Smooth muscle cell (in vitro differentiated cells): Measurements from ENCODE around the gene SPSB1. TPM values are rescaled to one million over a fixed set of nuclear protein-coding genes. Genes with fewer than 3 reads are reported as not detected.

Experiments used
- DNase-seq: peaks from one replicate; lab custom pipeline; 2025; ENCODE audit not compliant: unreplicated experiment; lab: John Stamatoyannopoulos, UW
- H2AFZ ChIP-seq: fragments of 200-600 bp; sonication (generic); 2 replicates; pipeline ENCODE4 v1.6.0; 2016; ENCODE audit warnings: antibody characterized with exemption, low read depth, mild to moderate bottlenecking
- H3F3A ChIP-seq: fragments of 200-600 bp; sonication (generic); 2 replicates; pipeline ENCODE4 v1.6.0; 2017; ENCODE audit warnings: antibody characterized with exemption, low read depth
- H3K27ac ChIP-seq: fragments of 200-600 bp; sonication (generic); 2 replicates; pipeline ENCODE4 v1.5.1; 2016; ENCODE audit warnings: low read depth, mild to moderate bottlenecking
- H3K27me3 ChIP-seq: fragments of 200-600 bp; sonication (generic); 2 replicates; pipeline ENCODE4 v1.6.1; 2016; ENCODE audit warnings: low read depth, mild to moderate bottlenecking
- H3K36me3 ChIP-seq: fragments of 200-600 bp; sonication (generic); 2 replicates; pipeline ENCODE4 v1.5.1; 2016; ENCODE audit warnings: low read depth
- H3K4me1 ChIP-seq: fragments of 200-600 bp; sonication (generic); 2 replicates; pipeline ENCODE4 v1.5.1; 2016; ENCODE audit warnings: low read depth
- H3K4me2 ChIP-seq: fragments of 200-600 bp; sonication (generic); 2 replicates; pipeline ENCODE4 v1.6.0; 2016; ENCODE audit warnings: mild to moderate bottlenecking
- H3K4me3 ChIP-seq: fragments of 200-600 bp; sonication (generic); 2 replicates; pipeline ENCODE4 v1.5.1; 2016; ENCODE audit warnings: mild to moderate bottlenecking
- H3K79me2 ChIP-seq: fragments of 200-600 bp; sonication (generic); 2 replicates; pipeline ENCODE4 v1.6.0; 2016; ENCODE audit warnings: low read depth, mild to moderate bottlenecking
- H3K9ac ChIP-seq: fragments of 200-600 bp; sonication (generic); 2 replicates; pipeline ENCODE4 v1.6.0; 2016; ENCODE audit warnings: low read depth
- H3K9me3 ChIP-seq: fragments of 200-600 bp; sonication (generic); replicated peaks from 2 replicates; pipeline ENCODE4 v1.5.1; 2016; ENCODE audit warnings: low read depth
- H4K20me1 ChIP-seq: fragments of 200-600 bp; sonication (generic); 2 replicates; pipeline ENCODE4 v1.6.0; 2016; ENCODE audit warnings: low read depth
- WGBS: methylation state at CpG from one replicate; pipeline ENCODE4 v1.1.7; 2016; ENCODE audit warnings: low lambda C conversion rate; 5-methylcytosine and 5-hydroxymethylcytosine counted together
- polyA plus RNA-seq: library from polyadenylated mRNA; unstranded; fragments of >200 nt; fragmentation: Nextera tagmentation; extraction: Ambion mirVana; gene quantifications from 2 replicates; pipeline ENCODE4 v1.2.1, GENCODE V29; 2016
- total RNA-seq: library from RNA; depleted of rRNA; stranded (reverse); fragments of >200 nt; gene quantifications from 2 replicates; pipeline ENCODE4 v1.2.3, GENCODE V29; 2014
- TF ChIP-seq, protein P1 (sequence below): fragments of 200-600 bp; sonication (generic); IDR thresholded peaks from 2 replicates; pipeline ENCODE4 v1.5.1; 2017; ENCODE audit warnings: borderline replicate concordance, mild to moderate bottlenecking, antibody characterized with exemption; ENCODE audit not compliant: insufficient read depth, poor library complexity, severe bottlenecking

SPSB1 gene
- total and polyA plus RNA-seq, 2 experiments from 2014 or later, result 27.6 to 37.0 TPM

DNA sequence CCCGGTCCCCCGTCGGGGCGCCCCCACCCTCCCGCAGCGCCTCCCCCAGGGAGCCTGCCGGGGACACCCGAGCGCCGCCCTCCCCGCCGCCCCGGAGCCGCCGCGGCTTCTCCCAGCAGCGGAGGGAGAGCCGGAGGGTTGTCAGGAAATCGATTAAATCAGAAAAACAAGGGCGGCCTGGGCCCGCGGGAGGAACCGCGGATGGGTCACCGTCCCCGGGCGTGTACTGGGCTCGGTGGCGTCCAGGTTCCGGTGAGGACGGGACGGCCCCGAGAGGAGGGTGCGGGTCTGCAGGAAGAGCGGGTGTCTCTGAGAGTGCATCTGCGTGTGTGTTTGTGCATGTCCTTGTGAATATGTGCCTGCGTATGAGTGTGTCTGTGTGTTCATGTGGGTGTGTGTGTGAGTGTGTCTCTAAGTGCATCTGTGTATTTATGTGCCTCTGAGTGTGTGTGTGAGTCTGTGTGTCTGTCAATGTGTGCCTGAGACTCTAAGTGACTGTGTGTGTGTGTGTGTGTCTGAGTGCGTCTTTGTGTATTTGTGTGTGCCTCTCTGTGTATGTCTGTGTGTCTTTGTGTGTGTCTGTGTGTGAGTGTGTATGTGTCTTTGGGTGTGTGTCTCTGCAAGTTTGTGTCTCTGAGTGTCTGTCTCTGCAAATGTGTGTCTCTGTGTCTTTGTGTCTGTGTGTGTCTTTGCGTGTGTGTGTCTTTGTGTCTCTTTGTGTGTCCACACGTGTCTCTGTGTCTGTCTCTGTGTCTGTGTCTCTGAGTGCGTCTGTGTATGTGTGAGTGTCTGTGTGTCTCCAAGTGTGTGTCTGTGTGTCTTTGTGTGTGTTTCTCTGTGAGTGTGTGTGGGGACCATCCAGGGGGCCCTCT, 1.1 kb downstream of the SPSB1 start:
- Histone ChIP-seq H4K20me1 (peaks cover 54% of the 10 kb centered on the region), H3K27ac (peak overlapping the region; percentile 82), H3K9ac (peak overlapping the region; percentile 91), H2AFZ (no peak overlapping the region), H3K4me3 (peak overlapping the region; percentile 99), H3K4me2 (peak overlapping the region; percentile 97), H3K79me2 (peaks cover 56% of the 10 kb centered on the region), H3K27me3 (no peaks in the 10 kb centered on the region), H3K4me1 (peaks cover 11% of the 10 kb centered on the region), H3F3A (peaks cover 44% of the 10 kb centered on the region), H3K36me3 (no peaks in the 10 kb centered on the region), H3K9me3 (no peaks in the 10 kb centered on the region)
- DNase-seq, result no peak
- WGBS, result 6% methylated on average over 33 of the region's 41 CpGs
- TF ChIP-seq, protein P1, sequence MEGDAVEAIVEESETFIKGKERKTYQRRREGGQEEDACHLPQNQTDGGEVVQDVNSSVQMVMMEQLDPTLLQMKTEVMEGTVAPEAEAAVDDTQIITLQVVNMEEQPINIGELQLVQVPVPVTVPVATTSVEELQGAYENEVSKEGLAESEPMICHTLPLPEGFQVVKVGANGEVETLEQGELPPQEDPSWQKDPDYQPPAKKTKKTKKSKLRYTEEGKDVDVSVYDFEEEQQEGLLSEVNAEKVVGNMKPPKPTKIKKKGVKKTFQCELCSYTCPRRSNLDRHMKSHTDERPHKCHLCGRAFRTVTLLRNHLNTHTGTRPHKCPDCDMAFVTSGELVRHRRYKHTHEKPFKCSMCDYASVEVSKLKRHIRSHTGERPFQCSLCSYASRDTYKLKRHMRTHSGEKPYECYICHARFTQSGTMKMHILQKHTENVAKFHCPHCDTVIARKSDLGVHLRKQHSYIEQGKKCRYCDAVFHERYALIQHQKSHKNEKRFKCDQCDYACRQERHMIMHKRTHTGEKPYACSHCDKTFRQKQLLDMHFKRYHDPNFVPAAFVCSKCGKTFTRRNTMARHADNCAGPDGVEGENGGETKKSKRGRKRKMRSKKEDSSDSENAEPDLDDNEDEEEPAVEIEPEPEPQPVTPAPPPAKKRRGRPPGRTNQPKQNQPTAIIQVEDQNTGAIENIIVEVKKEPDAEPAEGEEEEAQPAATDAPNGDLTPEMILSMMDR, result no peak

DNA sequence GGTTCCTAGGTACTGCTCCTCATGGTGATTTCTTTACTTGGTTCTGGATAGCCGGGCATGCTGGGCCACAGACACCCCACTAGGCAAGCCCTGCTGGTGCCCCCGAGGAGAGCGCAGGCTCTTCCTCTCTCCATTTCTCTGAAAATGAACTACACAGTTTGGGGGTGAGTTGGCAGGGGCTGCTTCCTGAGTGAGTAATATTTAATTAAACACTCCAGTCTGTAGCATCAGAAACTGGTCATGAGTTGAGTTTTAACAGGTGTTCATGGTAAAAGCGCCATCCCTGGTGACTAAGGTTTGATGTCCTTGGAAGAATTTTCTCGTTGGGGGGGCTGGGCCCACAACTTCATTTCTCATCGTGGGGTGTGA, 1.7 kb downstream of the SPSB1 start:
- Histone ChIP-seq H3K4me3 (peak overlapping the region; percentile 99), H3K79me2 (peaks cover 61% of the 10 kb centered on the region), H4K20me1 (peaks cover 60% of the 10 kb centered on the region), H3K4me2 (peak overlapping the region; percentile 97), H3K36me3 (no peaks in the 10 kb centered on the region), H3K27ac (peak overlapping the region; percentile 82), H2AFZ (no peak overlapping the region), H3K4me1 (peaks cover 11% of the 10 kb centered on the region), H3F3A (peaks cover 44% of the 10 kb centered on the region), H3K27me3 (no peaks in the 10 kb centered on the region), H3K9me3 (no peaks in the 10 kb centered on the region), H3K9ac (peak overlapping the region; percentile 91)
- DNase-seq, result no peak
- TF ChIP-seq, protein P1, result no peak
- 28% methylated on average over 6 of the region's 6 CpGs for WGBS

GRCh38 chr1:9294910-9295636, 2.4 kb downstream of the SPSB1 start:
- Histone ChIP-seq H4K20me1 (peaks cover 64% of the 10 kb centered on the region), H3K4me2 (peak overlapping the region; percentile 97), H3K27ac (peak overlapping the region; percentile 82), H3K9me3 (no peaks in the 10 kb centered on the region), H3F3A (peaks cover 37% of the 10 kb centered on the region), H3K4me3 (peak overlapping the region; percentile 99), H2AFZ (no peak overlapping the region), H3K9ac (peak overlapping the region; percentile 91), H3K4me1 (peaks cover 9% of the 10 kb centered on the region), H3K27me3 (no peaks in the 10 kb centered on the region), H3K79me2 (peaks cover 67% of the 10 kb centered on the region), H3K36me3 (no peaks in the 10 kb centered on the region)
- no peak for DNase-seq
- 23% methylated on average over 10 of the region's 10 CpGs for WGBS
- TF ChIP-seq, protein P1, result no peak
